DOHH2 (cell line): ENCODE results near the gene TDRD10.

Experiments
- CTCF ChIP-seq: fragments of 200-600 bp; sonication (generic); IDR thresholded peaks from one replicate; pipeline ENCODE4 v1.5.1; 2014; ENCODE audit warnings: antibody characterized with exemption, mild to moderate bottlenecking, low read depth, low read length; ENCODE audit not compliant: poor library complexity, severe bottlenecking
- EZH2phosphoT487 ChIP-seq: fragments of 200-600 bp; sonication (generic); IDR thresholded peaks from 2 replicates; pipeline ENCODE4 v1.6.1; 2017; ENCODE audit warnings: borderline replicate concordance, mild to moderate bottlenecking, antibody characterized with exemption, low read length, moderate library complexity, mixed read lengths

- peak; percentile 53 for TF ChIP-seq CTCF
- no peak for TF ChIP-seq EZH2phosphoT487
Measured at GRCh38 chr1:154533952-154534844, 32.2 kb downstream of the TDRD10 start.
